Measurements from ENCODE around the gene TTLL7.

GRCh38 chr1:83964153-83964552 lies 34.8 kb downstream of the TTLL7 start:
- no peak for TF ChIP-seq CTCF (IDR thresholded peaks at IDR 0.05)
- TF ChIP-seq POLR2AphosphoS5 (IDR thresholded peaks at IDR 0.05; ENCODE audit: insufficient read depth in 1 of 2, low read depth in 1 of 2), result no peak

All from vagina (tissue), 2 donors.